Stimulated activated CD8-positive, alpha-beta memory T cell treated with anti-CD3 and anti-CD28 coated beads, Interleukin-12 subunit alpha, Interleukin-12 subunit beta, amount 100 ng/mL, for 24 hours (primary cell): ENCODE measurements around the gene ZFPM1.
"Not testable (repeated sequence)": the region's sequence is repeated elsewhere in the genome, so short reads cannot be mapped to it uniquely, and the experiment has no call there.

ENCODE experiments used
- DNase-seq: peaks from one replicate; pipeline ENCODE4 v3.0.0-alpha.2; 2020; ENCODE audit errors: extremely low read depth

Gene ZFPM1

DNA sequence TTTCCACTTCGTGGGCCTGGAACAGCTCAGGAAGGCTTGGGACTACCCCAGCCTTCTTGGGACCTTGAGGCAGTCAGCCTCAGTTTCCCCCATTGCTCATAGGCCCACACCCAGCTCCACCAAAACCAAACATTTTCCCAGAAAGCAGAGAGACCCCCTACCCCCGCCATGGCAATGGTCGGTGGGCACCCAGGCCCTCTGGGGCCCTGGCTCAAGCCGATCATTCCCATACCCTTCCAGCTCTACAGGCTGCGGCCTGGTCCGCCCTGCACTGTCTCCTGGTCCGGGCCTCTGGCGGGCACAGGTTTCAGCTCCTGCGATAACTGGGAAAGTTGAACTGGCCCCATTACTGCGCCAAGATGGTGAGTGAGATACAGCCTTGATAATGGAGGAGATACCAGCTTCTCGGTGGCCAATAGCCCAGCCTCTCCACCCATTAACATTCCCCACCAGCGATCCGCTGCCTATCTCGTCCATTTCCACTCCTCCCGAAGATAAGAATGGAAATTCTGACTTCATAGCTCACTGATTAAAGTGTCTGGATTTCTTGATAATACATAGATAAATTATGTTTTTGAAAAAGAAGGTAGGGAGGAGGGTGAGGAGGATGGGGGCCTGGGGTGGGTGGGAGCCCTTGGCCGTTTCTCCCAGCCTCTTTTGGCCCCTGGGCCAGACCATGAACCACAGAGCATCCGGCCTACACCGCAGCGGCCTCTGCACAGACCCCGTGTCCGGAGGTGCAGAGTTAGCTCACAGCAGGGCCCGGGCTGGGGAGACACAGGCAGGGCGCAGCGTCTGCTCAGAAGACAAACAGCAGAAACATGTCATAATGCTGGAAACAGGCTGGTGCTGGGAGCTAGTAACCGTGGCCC lies 11.6 kb downstream of the ZFPM1 start:
- DNase-seq = no peak

DNA sequence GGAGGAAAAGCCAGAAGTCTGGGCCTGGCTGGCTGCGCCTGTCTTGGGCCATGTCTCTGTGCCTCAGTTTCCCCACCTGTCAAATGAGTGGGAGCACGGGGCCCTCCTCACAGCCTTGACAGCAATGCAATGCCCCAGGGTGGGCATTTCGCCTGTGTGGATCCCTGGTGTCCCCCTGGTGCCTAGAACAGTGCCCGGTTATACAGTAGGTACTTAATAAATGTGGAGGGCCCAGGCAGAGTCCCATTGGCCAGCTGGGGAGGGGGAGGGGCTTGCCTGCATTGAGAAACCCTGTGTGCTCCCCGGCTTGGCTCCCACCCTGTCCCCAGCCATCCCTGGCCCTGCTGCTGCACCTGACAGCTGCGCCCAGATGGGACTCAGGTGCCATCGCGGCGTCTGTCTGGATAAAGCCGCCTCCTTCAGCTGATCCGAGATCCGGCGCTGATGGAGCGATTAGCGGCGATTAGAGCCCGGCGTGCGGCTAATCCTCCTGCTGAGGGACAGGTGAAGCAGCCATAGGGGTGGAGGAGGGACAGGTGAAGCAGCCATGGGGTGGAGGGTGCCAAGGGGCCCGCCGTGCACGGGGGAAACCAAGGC lies 12.4 kb downstream of the ZFPM1 start:
- DNase-seq = no peak

- no peak for DNase-seq
Observed at GRCh38 chr16:88466175-88466862, 13.2 kb downstream of the ZFPM1 start.

DNA sequence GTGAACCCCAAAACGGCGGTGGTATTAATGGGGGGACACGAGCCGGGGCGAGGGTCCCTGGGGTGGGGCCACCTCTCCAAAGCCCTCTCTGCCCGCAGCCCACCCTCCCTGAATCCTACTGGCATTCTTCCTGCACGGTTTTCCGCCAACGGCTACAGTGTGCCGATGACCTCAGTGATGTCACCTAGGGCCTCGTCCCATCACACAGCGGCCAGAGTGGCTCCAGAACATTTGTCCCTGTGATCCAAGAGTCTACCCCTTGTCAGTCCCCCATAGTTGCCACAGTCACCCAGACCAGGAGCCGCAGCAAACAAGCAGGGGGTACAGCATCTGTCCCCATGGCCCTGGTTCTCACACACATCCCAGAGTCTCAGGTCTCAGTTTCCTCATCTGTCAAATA lies 13.9 kb downstream of the ZFPM1 start:
- no peak for DNase-seq

- DNase-seq = no peak
Observed at GRCh38 chr16:88467541-88467944, 14.5 kb downstream of the ZFPM1 start.

- no peak for DNase-seq
Observed at GRCh38 chr16:88468275-88469129, 15.4 kb downstream of the ZFPM1 start.

GRCh38 chr16:88469615-88470395 lies 16.7 kb downstream of the ZFPM1 start:
- no peak for DNase-seq

DNA sequence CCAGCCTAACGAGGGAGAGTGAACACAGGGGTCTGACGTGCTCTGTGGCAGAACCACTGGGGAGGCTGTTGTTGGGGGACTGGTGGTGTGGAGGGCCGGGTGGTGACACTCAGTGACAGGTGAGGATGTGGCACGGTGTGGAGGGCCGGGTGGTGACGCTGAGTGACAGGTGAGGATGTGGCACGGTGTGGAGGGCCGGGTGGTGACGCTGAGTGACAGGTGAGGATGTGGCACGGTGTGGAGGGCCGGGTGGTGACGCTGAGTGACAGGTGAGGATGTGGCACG lies 17.3 kb downstream of the ZFPM1 start:
- not testable (repeated sequence) for DNase-seq

GRCh38 chr16:88470696-88471095 lies 17.6 kb downstream of the ZFPM1 start:
- DNase-seq = not testable (repeated sequence)

DNA sequence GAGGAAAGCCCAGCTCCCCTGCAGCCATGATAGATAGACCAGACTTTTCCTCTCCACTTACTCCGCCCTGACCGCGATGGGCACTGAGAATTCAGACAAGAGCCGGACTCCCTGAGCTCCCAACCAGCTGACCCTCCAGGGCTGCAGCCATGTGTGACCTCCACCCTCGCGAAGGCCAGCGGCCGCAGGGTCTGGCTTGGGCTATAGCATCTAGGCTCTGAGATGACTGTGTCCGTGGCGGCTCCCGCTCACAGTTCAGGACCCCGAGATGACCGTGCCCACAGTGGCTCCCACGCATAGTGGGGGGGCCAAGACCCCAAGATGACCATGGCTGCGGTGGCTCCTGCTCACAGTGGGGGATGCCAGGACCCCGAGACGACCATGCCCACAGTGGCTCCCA lies 18.0 kb downstream of the ZFPM1 start:
- no peak for DNase-seq

- no peak for DNase-seq
Observed at GRCh38 chr16:88471575-88471974, 18.5 kb downstream of the ZFPM1 start.

DNA sequence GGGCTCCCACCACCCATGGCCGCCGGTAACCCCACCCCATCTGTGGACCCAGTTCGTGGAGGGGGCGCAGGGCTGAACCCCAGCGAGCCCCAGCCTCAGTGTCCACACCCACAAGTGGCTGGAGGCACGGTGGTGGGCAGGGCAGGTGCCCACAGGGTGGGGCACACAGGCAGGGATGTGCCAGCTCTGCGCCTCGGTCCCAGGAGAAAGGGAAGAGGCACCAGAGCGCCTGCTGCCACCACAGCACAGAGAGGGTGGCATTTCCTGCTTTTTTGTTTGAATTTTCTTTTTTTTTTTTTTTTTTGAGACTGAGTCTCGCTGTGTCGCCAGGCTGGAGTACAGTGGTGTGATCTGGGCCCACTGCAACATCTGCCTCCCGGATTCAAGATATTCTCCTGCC lies 19.0 kb downstream of the ZFPM1 start:
- DNase-seq = no peak

- no peak for DNase-seq
Observed at GRCh38 chr16:88472637-88473205, 19.6 kb downstream of the ZFPM1 start.

DNA sequence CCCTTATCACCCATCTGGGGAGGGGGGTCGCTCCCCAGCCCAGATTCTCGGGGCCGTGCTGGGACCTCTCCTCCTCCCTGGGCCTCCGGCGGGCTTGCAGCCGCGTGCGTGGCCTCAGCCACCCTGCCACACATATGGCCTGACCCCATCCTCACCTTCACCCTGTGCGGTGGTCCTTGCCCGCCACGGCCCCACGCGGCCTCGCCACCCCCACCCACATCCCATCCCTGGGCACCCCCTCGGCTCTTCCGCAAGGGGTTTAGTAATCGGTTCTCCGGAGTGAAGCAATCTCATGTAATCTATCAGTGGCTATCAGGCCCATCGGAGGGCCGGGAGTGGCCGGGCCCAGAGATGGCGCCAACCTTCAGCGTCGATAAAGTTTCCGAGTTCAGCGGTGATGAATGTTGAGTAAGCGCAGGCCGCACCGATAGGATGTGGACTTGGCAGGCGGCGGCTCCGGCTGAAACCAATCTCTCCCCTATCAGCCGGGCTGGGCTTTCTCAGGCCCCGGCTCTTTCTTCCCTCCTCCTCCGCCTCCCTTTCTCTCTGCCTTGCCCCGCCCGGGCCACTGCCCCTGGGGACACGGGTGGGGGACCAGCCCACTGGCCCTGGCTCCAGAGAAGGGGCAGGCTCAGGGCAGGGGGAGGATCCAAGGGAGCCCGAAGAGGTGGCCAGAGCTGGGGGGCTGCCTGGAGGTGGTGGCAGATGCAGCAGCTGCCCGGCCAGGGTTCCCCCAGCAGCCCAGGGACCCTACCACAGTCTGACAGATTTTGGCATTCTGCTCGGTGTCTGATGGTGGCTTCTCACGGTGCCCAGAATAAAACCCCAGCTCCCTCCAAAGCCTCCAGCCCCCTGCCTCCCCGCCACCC lies 20.8 kb downstream of the ZFPM1 start:
- DNase-seq = no peak

DNA sequence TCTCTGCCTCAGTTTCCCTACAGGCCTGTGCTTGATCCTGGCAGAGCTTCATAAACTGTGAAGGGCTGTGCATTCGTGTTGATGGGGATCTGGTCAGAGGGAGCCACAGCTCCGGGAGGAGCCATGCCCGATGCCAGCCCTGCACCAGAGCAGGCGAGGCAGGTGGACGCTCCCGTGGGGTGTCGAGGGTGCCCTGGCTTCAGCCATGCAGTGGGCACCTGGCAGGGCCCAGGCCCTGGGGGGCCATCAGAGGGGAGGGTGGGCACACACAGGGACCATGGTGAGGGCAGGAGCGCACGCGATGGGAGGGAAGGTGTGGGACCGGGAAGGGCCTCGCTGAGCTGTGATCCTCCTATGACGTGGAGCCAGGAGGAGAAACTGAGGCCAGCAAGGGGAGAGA lies 22.0 kb downstream of the ZFPM1 start:
- no peak for DNase-seq

DNA sequence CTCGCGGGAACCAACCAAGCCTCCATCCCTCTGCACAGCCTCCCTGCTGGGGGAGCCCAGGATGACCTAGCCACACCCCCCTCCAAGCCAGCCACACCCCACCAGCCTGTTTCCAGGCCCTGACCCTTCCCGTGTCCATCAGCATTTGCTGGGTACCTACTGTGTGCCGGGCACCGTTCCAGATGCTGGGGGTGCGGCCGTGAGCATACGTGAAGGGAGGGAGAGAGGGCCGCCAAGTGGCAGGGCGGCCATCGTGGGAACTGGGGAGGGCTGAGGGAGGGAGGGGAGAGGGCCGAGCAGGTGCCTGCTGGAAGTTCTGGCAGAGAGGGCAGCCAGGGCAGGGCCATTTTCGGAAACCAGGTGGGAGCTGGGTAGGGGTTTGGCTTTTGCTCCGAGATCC lies 23.1 kb downstream of the ZFPM1 start:
- DNase-seq = no peak

DNA sequence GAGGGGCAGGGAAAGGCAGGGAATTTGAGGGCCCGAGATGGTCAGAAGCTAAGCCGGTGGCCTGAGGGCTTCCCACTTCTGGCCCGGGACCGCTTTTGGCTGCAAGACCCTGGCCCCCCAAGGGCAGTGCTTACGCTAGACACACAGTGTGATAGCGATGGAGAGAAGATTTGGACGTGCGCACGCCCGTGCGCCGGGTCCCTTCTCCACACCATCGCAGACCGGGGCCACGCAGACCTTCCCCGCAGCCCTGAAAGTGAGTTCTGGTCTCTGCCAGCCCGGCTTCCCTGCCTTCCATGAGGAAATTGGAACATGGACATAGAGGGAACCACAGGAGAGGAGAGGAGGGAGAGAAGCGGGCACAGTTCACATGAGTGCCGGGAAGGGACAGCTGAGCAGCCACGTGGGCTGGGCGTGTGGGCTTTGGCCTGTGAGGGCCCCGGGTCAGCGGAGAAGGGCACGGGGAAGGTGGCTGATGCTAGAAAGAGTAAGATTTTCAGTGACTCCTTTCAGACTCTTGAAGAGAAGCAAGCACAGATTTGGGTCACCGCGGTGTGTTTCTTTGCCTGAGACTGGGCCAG lies 23.8 kb downstream of the ZFPM1 start:
- DNase-seq = no peak

DNA sequence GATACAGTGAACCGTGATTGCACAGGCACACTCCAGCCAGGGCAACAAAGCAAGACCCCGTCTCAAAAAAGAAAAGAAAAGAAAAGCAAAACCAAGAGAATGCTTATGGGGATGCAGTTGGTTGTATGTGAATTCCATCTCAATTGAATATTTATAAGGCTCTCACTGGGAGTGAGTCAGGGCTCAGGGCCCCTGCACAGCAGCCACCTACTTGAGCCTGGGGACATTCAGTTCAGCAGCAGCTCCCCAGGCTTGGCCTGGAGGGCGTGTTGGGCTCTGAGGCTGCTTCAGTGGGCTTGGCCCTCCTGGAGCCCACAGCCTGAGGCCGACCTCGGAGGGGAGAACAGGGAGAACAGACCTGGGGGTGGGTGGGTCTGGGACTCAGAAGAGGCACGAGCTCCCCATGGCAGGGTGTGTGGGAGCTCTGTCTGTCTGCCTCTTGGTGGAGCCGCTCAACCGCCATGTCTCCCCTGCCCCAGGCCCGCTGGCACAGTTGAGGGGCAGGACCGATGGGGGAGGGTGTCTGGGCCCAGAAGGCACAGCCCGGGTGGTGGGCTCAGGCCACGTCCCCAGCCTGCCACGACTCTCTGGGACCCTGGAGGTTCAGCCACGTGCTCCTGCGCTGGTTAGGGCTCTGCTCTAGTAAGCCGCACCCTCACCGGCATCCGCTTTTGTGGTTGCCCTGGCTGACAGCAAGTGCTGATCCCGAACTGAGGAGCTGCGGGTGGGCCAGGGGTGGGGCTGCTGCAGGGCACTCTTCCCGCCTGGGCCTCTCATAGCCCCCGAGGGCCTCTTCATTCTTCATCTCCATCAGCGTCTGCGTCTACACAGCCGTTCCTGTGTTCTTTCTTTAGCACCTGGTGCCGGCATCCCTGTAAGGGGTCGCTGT lies 24.8 kb downstream of the ZFPM1 start:
- no peak for DNase-seq
